ENCODE results near the gene YEATS2. TPM values are rescaled to one million over a fixed set of nuclear protein-coding genes. Genes with fewer than 3 reads are reported as not detected.

Gene YEATS2
- total and polyA plus RNA-seq, 2 donors (not counting 3 experiments of a cell fraction or from before 2014, with no cell fraction given): 30.2 to 59.9 TPM

GRCh38 chr3:183653209-183654064, 44.2 kb upstream of the YEATS2 start:
- no peaks in the 10 kb centered on the region for H3K79me2 ChIP-seq (ENCODE audit: control insufficient read depth, insufficient read depth, low read length)
- DNase-seq (ENCODE audit: low read depth, low spot score) (peak; percentile 33), FAIRE-seq (no peak)
- H3K9me3 ChIP-seq (replicated peaks; ENCODE audit: control insufficient read depth, insufficient read depth, low read length): peaks cover 4% of the 10 kb centered on the region
- H3K4me3 ChIP-seq (replicated peaks in 1 of 3; ENCODE audit: insufficient read depth in 1 of 3, low read depth in 1 of 3, low read length in 3 of 3): no peak overlapping the region
- no TSS peak for BruUV-seq (replicated peaks)
- H3K9me1 ChIP-seq (replicated peaks; ENCODE audit: control insufficient read depth, extremely low read depth, insufficient read depth, low read length): no peaks in the 10 kb centered on the region
- no peak overlapping the region for H3K9ac ChIP-seq (replicated peaks; ENCODE audit: extremely low read depth, insufficient read depth, low read length)
- H3K27ac ChIP-seq (ENCODE audit: insufficient read depth, low read depth, low read length): no peak overlapping the region
- CTCF ChIA-PET: no interaction called here
- TF ChIP-seq GATA2 (IDR thresholded peaks at IDR 0.05; ENCODE audit: insufficient read depth, insufficient read length, low read depth, low read length) (no peak), FOS (IDR thresholded peaks at IDR 0.05; ENCODE audit: borderline replicate concordance, insufficient read depth, low read length) (no peak), MYC (IDR thresholded peaks at IDR 0.05; ENCODE audit: low read depth, low read length) (no peak), EZH2 (IDR thresholded peaks at IDR 0.05; ENCODE audit: borderline replicate concordance, low read depth, low read length, severe bottlenecking) (no peak), POLR2AphosphoS5 (IDR thresholded peaks at IDR 0.05; ENCODE audit: insufficient read depth, low read depth, low read length) (no peak), JUN (IDR thresholded peaks at IDR 0.05; ENCODE audit: borderline replicate concordance, insufficient read depth, insufficient read length, low read depth) (no peak), POLR2A (IDR thresholded peaks at IDR 0.05; ENCODE audit: low read depth, low read length) (no peak)
- TF ChIP-seq, protein P1, sequence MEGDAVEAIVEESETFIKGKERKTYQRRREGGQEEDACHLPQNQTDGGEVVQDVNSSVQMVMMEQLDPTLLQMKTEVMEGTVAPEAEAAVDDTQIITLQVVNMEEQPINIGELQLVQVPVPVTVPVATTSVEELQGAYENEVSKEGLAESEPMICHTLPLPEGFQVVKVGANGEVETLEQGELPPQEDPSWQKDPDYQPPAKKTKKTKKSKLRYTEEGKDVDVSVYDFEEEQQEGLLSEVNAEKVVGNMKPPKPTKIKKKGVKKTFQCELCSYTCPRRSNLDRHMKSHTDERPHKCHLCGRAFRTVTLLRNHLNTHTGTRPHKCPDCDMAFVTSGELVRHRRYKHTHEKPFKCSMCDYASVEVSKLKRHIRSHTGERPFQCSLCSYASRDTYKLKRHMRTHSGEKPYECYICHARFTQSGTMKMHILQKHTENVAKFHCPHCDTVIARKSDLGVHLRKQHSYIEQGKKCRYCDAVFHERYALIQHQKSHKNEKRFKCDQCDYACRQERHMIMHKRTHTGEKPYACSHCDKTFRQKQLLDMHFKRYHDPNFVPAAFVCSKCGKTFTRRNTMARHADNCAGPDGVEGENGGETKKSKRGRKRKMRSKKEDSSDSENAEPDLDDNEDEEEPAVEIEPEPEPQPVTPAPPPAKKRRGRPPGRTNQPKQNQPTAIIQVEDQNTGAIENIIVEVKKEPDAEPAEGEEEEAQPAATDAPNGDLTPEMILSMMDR (IDR thresholded peaks at IDR 0.05; ENCODE audit: extremely low read depth in 1 of 2, insufficient read depth in 1 of 2, low read depth in 1 of 2, low read length in 2 of 2): no peak
- TF ChIP-seq, protein P2, sequence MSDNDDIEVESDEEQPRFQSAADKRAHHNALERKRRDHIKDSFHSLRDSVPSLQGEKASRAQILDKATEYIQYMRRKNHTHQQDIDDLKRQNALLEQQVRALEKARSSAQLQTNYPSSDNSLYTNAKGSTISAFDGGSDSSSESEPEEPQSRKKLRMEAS (IDR thresholded peaks at IDR 0.05; ENCODE audit: insufficient read depth, insufficient read length): no peak
- POLR2A ChIA-PET: no interaction called here
- H3K4me1 ChIP-seq (ENCODE audit: control insufficient read depth, extremely low read depth, insufficient read depth, low read length): peaks cover under 1% of the 10 kb centered on the region
- no peak overlapping the region for H2AFZ ChIP-seq (ENCODE audit: low read depth, low read length)
- no peak overlapping the region for H3K4me2 ChIP-seq (ENCODE audit: insufficient read depth, low read length)
- intact Hi-C loops (cut with micrococcal nuclease): no loop called here
- dilution Hi-C loops (cut with MboI; ENCODE audit: extremely low pct_ligation_motif_present, low sequenced_read_pairs): no loop called here
- H3K36me3 ChIP-seq (ENCODE audit: control insufficient read depth in 2 of 2, extremely low read depth in 1 of 2, insufficient read depth in 2 of 2, low read length in 2 of 2): peaks cover 0 to 8% of the 10 kb centered on the region in 2 experiments
- no peaks in the 10 kb centered on the region for H3K27me3 ChIP-seq (ENCODE audit: control insufficient read depth in 2 of 2, insufficient read depth in 2 of 2, low read length in 2 of 2)
- no peaks in the 10 kb centered on the region for H4K20me1 ChIP-seq (replicated peaks; ENCODE audit: control insufficient read depth, extremely low read depth, insufficient read depth, low read length)
